ENCODE measurements around the gene PIM3. TPM values are rescaled to one million over a fixed set of nuclear protein-coding genes. Genes with fewer than 3 reads are reported as not detected.

PIM3 gene
- total RNA-seq, 1 donor from 2014 or later = 75.0 TPM

- no peak for DNase-seq (ENCODE audit: low spot score)
These were observed 4.8 kb upstream of the PIM3 start for GRCh38 chr22:49955581-49956417.

GRCh38 chr22:49956418-49956770, 4.2 kb upstream of the PIM3 start:
- no peak for DNase-seq (ENCODE audit: low spot score)

DNA sequence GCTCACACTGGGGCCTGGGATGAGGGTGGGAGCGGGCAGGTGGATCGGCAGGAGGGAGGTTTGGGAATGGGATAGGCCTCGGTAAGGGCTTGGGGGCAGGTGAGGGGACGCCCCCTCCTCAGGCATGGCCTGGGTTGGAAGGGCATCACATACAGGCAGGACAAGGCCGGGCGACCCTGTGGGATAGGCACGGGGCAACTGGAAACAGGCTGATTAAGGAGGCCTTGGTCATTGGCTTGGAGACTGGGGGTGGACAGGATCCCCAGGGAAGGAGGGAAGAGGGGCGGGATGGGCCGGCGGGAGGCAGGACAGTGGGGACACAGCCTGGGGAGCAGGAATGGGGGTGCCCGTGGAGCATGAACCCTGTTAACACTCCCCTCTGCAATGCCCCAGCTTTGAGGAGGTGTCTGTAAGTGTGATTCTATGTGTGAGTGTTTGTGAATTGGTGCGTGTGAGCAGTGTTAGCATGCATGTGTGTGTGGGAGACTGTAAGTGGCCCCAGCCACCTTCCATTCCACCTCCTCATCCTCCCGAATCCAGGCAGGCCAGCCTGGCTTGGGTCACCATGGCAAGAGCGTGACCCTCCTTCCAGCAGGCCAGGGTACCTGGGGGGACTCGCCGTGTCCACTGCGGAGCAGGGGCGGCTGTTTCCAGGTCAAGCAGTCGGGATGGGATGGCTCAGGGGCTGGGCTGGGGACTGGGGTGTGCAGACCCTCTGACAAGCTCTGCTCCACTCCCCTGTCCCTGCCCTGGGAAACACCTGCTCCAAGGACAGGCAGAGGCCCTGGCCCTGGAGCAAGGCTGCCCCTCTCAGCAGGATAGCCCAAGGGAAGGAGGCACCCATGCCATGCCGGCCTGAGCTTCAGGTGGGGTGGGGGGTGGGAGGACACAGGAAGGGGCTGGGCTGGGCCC, 3.4 kb upstream of the PIM3 start:
- no peak for DNase-seq (ENCODE audit: low spot score)

- DNase-seq (ENCODE audit: low spot score) = no peak
These were observed 2.7 kb upstream of the PIM3 start for GRCh38 chr22:49957826-49958365.

- no peak for DNase-seq (ENCODE audit: low spot score)
These were observed 2.1 kb upstream of the PIM3 start for GRCh38 chr22:49958366-49958921.

DNA sequence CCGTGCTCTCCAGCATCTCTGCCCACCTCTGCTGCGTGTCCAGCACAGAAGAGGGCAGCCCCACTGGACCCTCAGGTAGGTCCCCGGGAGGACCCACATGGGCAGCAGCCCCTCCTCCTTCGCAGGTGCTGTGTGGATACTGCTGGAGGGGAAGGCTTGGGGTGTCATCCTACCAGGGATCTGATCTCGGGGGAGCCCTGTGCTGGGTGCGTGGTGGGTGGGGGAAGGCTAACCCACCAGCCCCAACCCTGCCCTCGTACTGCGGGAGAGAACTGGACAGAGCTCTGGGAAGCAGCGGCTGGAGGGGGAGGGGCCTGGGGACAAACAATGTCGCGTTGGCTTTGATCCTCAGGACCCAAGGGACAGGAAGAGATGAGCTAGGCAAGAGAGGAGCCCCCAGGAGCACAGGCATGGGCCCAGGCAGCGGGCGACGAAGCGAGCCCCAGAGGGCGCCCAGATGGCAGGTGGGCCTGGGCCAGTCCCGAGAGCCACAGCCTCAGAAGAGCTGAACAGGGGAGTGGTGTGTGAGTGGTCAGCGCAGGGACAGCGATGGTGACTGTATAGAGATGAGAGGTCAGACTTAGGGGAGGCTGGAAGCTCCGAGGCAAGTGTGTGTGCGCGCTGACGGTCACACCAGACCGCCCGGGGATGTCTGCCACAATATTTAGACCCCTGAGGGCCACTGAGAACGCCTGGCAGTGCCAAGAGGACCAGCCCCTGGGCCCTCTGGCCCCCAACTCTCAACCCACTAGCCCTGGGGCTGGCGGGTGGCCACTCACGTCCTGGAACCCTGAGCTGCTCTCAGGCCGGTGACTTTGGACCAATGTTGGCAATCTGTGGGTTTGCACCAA, 1.4 kb upstream of the PIM3 start:
- DNase-seq (ENCODE audit: low spot score) = no peak

- DNase-seq (ENCODE audit: low spot score) = no peak
These were observed 802 bp upstream of the PIM3 start for GRCh38 chr22:49959782-49960158.

DNA sequence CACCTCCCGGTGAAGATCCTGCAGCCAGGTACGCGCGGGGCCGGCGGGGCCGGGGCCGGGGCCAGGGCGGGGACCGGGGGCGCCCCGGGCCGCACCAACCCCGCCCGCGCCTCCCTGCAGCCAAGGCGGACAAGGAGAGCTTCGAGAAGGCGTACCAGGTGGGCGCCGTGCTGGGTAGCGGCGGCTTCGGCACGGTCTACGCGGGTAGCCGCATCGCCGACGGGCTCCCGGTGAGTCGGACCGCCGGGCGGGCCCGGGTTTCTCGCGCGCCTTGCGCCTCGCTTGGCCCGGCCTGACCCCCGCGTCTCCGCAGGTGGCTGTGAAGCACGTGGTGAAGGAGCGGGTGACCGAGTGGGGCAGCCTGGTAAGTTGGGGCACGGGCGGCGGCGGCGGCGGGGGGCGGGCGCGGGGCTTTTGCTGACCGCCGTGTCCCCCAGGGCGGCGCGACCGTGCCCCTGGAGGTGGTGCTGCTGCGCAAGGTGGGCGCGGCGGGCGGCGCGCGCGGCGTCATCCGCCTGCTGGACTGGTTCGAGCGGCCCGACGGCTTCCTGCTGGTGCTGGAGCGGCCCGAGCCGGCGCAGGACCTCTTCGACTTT, 531 bp downstream of the PIM3 start:
- DNase-seq (ENCODE audit: low spot score) = no peak

GRCh38 chr22:49961601-49962011, 1.0 kb downstream of the PIM3 start:
- peak; percentile 63 for DNase-seq (ENCODE audit: low spot score)

GRCh38 chr22:49962012-49962750, 1.6 kb downstream of the PIM3 start:
- peak; percentile 93 for DNase-seq (ENCODE audit: low spot score)

- peak; percentile 62 for DNase-seq (ENCODE audit: low spot score)
These were observed 2.4 kb downstream of the PIM3 start for GRCh38 chr22:49962751-49963646.

- no peak for DNase-seq (ENCODE audit: low spot score)
These were observed 3.1 kb downstream of the PIM3 start for GRCh38 chr22:49963647-49964026.

DNA sequence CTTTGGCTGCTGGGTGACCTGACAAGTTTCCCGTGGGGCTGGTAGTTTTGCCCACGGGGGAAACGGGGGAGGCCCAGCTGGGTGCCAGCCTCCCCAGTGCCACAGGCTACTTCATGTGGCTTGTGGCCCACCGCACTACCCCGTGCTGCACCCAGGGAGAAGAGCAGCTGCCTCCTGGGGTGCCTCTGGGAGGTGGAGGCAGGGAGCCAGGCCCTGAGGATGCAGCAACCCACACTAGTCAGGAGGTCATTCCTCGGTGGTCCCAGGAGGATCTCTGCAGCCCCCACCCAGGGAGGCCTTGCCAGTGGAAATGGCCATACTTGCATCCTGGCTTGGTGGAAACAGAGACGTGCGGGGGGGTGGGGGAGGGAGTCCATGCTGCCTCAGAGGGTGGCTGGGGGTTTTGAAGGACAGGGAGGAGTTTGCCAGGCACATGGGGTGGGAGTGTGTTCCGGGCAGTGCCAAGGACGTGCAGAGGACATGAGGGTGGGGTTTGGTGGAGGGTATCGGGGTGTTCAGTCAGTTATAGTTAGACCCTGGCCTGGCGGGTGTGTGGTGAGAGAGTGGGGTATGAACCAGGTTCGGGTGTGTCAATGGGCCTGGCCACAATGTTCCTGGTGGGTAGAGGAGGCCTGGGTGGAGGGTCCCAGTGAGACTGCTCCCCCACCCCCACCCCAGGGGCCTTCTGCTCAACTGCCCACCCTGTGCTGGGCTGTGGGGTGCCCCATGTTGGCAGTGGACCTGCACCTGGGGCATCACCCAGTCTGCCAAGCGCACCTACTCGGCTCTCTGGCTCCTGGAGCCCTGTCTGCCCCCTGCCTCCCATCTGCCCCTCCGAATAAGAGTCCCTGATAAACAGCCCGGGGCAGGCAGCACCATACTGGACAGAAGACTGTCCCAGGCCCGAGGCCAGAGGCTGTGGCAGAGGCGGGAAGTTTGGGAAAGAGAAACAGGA, 3.8 kb downstream of the PIM3 start:
- peak; percentile 44 for DNase-seq (ENCODE audit: low spot score)

- peak; percentile 55 for DNase-seq (ENCODE audit: low spot score)
These were observed 4.8 kb downstream of the PIM3 start for GRCh38 chr22:49965091-49966040.

DNA sequence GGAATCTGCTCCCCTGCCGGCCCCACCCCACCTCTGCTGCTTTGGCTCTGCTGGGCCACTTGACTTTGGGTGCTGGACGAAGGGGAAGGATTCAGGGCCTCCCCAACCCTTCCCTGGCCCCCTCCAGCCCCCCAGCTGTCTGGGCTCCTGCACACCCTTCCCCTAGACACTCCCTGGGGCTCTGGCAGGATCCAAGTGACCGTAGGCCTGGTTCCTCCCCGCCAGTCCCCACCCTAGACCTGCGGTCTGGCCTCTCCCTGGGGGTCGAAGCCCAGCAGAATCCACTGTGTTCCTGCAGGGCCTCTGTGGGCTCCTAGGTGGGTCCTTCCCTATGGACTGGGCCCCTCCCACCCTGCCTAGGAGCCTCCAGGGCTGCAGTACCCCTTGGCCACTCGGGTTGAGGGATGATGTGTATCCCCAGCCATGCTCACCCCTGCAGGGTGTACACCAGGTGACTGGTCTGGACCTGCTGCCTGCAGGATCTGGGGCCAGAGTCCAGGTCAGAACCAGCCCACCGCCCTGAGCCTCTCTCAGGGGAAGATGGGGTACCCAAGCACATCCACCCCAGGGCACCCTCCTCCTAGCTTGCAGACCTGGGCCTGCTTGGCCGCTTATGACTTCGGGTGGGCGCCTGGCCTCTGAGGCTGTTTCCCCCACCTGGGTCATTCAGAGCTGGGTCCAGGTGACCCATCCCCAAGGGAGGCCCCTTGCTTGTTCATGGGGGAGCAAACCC, 5.6 kb downstream of the PIM3 start:
- DNase-seq (ENCODE audit: low spot score) = no peak
